Mucosa of descending colon (tissue), 3 donors: Measurements from ENCODE around the gene PLK1. TPM values are rescaled to one million over a fixed set of nuclear protein-coding genes. Genes with fewer than 3 reads are reported as not detected.
A peak's percentile ranks its signal among the peaks of the same experiment; 100 is the strongest.

ENCODE experiments used
- ATAC-seq: fragments of 200-7000 bp; cut with Tn5 transposase; one replicate; pipeline ENCODE4 v1.9.1; 2020; ENCODE audit warnings: mild to moderate bottlenecking, moderate library complexity
- DNase-seq, 3 donors: peaks; one replicate each; pipeline ENCODE4 v3.0.0-alpha.2; 2020
- H3K36me3 ChIP-seq: fragments of 200-600 bp; one replicate; pipeline ENCODE4 v1.8.0; 2021; ENCODE audit warnings: low read depth, mild to moderate bottlenecking
- H3K4me1 ChIP-seq: fragments of 200-600 bp; one replicate; pipeline ENCODE4 v1.8.0; 2021; ENCODE audit warnings: low read depth, mild to moderate bottlenecking
- H3K4me3 ChIP-seq: fragments of 200-600 bp; one replicate; pipeline ENCODE4 v1.8.0; 2021; ENCODE audit warnings: mild to moderate bottlenecking
- H3K9me3 ChIP-seq: fragments of 200-600 bp; one replicate; pipeline ENCODE4 v1.8.0; 2021; ENCODE audit warnings: mild to moderate bottlenecking
- CTCF ChIP-seq: fragments of 200-600 bp; IDR thresholded peaks from one replicate; pipeline ENCODE4 v1.8.0; 2022; ENCODE audit warnings: antibody characterized with exemption, mild to moderate bottlenecking
- intact Hi-C, 2 donors: fragments of 100-400 bp; cut with DNase I in 1 of 2; cut with micrococcal nuclease in 1 of 2; formaldehyde crosslinking; loops; one replicate each; pipeline versions ENCODE4 v1.11.0 to v1.11.1; 2022; cut with DNase I, micrococcal nuclease
- total RNA-seq, 3 donors: library from RNA; stranded (reverse); fragmentation: NEBNext Ultra II Directional in 2 of 3; extraction: Animal tissue kit (Norgen Biotek cat#: 25700) in 2 of 3; gene quantifications; one replicate each; pipeline versions ENCODE4 v1.2.1 to v1.2.4, GENCODE V29; 2021 to 2023
- donor health status: DM: no; HTN: no; CAD: no; lungs with moderate emphysema.
- donor health status: DM: no; HTN: no; CAD: no.
- donor health status: DM: no; HTN: yes; CAD: no.

PLK1 gene
- total RNA-seq, 3 donors from 2014 or later, result 4.7 to 28.6 (median 13.3) TPM

GRCh38 chr16:23705517-23705902, 26.8 kb downstream of the PLK1 start:
- intact Hi-C loops, result no loop called here
- Histone ChIP-seq H3K4me1 (no peaks in the 10 kb centered on the region), H3K4me3 (no peak overlapping the region), H3K36me3 (peaks cover 4% of the 10 kb centered on the region), H3K9me3 (no peaks in the 10 kb centered on the region)
- ATAC-seq, result no peak
- no peak for DNase-seq
- TF ChIP-seq CTCF, result no peak

GRCh38 chr16:23706439-23706838, 27.8 kb downstream of the PLK1 start:
- H3K4me1 ChIP-seq, result no peaks in the 10 kb centered on the region
- DNase-seq (no peak), ATAC-seq (no peak)
- H3K9me3 ChIP-seq, result no peaks in the 10 kb centered on the region
- TF ChIP-seq CTCF, result no peak
- intact Hi-C loops, result no loop called here
- no peak overlapping the region for H3K4me3 ChIP-seq
- peaks cover 4% of the 10 kb centered on the region for H3K36me3 ChIP-seq

- intact Hi-C loops, result no loop called here
- no peak for TF ChIP-seq CTCF
- DNase-seq, result no peak
- Histone ChIP-seq H3K36me3 (peaks cover 3% of the 10 kb centered on the region), H3K4me1 (no peaks in the 10 kb centered on the region), H3K4me3 (no peak overlapping the region), H3K9me3 (no peaks in the 10 kb centered on the region)
- no peak for ATAC-seq
Observed at GRCh38 chr16:23709536-23709935, 30.8 kb downstream of the PLK1 start.

- no peak for TF ChIP-seq CTCF
Observed at GRCh38 chr16:23710008-23710407, 31.3 kb downstream of the PLK1 start.

GRCh38 chr16:23710504-23710903, 31.8 kb downstream of the PLK1 start:
- H3K36me3 ChIP-seq, result no peaks in the 10 kb centered on the region
- DNase-seq, result no peak
- no peak for TF ChIP-seq CTCF
- H3K4me3 ChIP-seq, result no peak overlapping the region
- H3K9me3 ChIP-seq, result no peaks in the 10 kb centered on the region
- ATAC-seq, result no peak
- no peaks in the 10 kb centered on the region for H3K4me1 ChIP-seq
- intact Hi-C loops, result no loop called here

More at GRCh38 chr16:23710008-23710407, 31.3 kb downstream of the PLK1 start:
- no peaks in the 10 kb centered on the region for H3K4me1 ChIP-seq
- H3K36me3 ChIP-seq, result no peaks in the 10 kb centered on the region
- ATAC-seq (no peak), DNase-seq (no peak)
- no peak overlapping the region for H3K4me3 ChIP-seq
- H3K9me3 ChIP-seq, result no peaks in the 10 kb centered on the region
- intact Hi-C loops, result no loop called here

GRCh38 chr16:23711785-23712184, 33.1 kb downstream of the PLK1 start:
- peak; percentile 83 to 85 (median 84) for DNase-seq

More at GRCh38 chr16:23711785-23712184, 33.1 kb downstream of the PLK1 start:
- Histone ChIP-seq H3K4me3 (peak overlapping the region; percentile 30), H3K9me3 (no peaks in the 10 kb centered on the region), H3K36me3 (no peaks in the 10 kb centered on the region), H3K4me1 (no peaks in the 10 kb centered on the region)
- ATAC-seq, result peak; percentile 92
- no peak for TF ChIP-seq CTCF
- intact Hi-C loops, result no loop called here
